GM18909 (cell line): ENCODE results near the gene MAGEA12.
"Not testable (repeated sequence)": the region's sequence is repeated elsewhere in the genome, so short reads cannot be mapped to it uniquely, and the experiment has no call there.

Experiments
- ATAC-seq: cut with Tn5 transposase; IDR thresholded peaks from one replicate; pipeline ENCODE4 v1.9.1; 2021; ENCODE audit warnings: mild to moderate bottlenecking; ENCODE audit not compliant: unreplicated experiment, poor library complexity

MAGEA12 gene

DNA sequence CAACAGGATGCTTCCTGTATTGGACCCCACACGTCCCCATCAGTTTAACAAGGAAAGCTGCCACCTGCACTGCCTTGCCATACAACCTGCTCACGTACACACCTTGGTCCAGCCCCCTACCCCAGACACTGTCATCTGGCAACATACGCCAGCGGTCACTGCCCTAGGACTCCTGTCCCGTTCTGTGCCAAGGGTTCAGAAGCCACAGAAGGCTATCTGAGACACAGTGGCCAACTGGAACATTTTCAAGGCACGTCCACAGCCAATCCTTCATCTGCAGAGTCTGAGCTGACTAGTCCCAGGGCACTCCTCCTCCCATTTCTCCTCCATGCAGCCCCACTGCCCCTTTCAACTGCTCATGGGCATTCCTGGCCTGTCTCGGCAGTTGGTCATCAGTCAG is 28.0 kb downstream of the MAGEA12 start:
- ATAC-seq: not testable (repeated sequence)

GRCh38 chrX:152766562-152766961 is 33.0 kb downstream of the MAGEA12 start:
- ATAC-seq: not testable (repeated sequence)

GRCh38 chrX:152769549-152770289 is 36.2 kb downstream of the MAGEA12 start, which contains the start of gene MAGEA6:
Gene MAGEA6 (minus strand): TSS chrX:152769689. CDS start chrX:152767650, 2,039 bp downstream.
- not testable (repeated sequence) for ATAC-seq

DNA sequence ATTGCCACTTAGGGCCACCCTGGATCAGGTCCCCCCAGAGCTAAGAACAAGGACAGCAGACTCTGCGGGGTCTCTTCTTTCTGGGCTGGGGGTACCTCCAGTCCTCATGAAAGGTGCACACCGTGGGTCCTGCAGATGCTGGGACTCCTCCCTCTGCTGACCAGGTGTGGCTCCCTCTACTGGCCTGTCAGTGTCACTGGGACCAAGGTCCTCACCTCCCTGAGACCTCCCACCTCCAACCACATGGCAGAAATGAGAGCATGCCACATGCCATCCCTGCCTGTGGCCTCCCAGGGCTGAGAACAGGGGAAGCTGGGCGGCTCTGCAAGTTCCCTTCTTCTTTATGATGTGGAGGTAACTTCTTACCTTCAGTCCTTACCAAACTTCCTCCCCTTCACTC is 53.5 kb downstream of the MAGEA12 start:
- peak; percentile 88 for ATAC-seq
